ENCODE data around the gene LNP1.
"Not testable (repeated sequence)": the region's sequence is repeated elsewhere in the genome, so short reads cannot be mapped to it uniquely, and the experiment has no call there.

Gene LNP1

GRCh38 chr3:100400780-100401673 lies at the start of gene LNP1, which contains the start of gene TOMM70:
LNP1 (plus strand) TSS chr3:100401539; CDS start chr3:100429730, 28,191 bp downstream.
TOMM70 (minus strand) TSS chr3:100401089; CDS start chr3:100400949, 140 bp downstream.
- DNase-seq (ENCODE audit: low read depth in 2 of 2), result peak; percentile 89 to 96

DNA sequence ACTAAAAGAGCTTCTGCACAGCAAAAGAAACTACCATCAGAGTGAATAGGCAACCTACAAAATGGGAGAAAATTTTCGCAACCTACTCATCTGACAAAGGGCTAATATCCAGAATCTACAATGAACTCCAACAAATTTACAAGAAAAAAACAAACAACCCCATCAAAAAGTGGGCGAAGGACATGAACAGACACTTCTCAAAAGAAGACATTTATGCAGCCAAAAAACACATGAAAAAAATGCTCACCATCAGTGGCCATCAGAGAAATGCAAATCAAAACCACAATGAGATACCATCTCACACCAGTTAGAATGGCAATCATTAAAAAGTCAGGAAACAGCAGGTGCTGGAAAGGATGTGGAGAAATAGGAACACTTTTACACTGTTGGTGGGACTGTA lies 49.6 kb upstream of the LNP1 start:
- DNase-seq (ENCODE audit: low read depth in 2 of 2), result not testable (repeated sequence)

DNA sequence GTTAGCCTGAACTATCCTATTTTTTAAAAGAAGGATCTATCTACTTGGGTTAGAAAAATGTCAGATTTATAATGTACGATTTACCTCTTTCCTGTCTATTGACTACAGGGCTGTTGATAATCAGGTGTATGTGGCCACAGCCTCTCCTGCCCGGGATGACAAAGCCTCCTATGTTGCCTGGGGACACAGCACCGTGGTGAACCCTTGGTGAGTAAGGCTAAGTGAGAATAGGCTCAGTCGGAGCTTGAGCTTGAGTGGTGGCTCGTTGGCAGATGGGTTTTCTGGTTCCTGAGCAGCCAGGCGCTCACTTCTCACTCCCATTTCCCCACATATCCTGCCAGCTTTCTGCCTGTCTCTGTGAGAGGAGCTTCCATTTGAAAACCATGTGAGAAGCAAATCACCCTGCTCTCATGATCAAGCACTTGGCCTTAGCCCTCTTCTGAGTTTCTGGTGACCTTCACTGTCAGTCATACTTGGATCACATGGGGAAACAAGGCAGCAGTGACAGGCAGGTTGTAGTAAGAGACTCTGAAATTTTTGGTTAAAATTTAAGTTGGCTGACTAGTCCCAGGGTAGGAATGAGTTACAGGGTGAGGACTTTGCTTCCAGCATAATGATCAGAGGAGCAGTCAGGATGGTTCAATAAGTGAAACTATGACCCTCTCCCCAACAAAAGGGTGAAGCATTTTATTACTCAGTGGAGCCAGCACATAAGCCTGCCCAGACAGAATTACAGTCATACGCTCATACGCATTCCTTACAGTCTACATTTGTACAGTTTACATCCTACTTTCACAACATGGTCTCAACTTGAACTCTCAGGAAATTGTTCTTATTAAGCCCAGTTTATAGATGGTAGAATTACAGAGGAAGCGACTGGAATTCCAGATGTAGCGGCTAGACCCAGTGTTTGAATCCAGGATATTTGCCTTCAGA lies 48.8 kb upstream of the LNP1 start:
- no peak for DNase-seq (ENCODE audit: low read depth in 2 of 2)

GRCh38 chr3:100354850-100355249 lies 46.5 kb upstream of the LNP1 start:
- no peak for DNase-seq (ENCODE audit: low read depth in 2 of 2)

DNA sequence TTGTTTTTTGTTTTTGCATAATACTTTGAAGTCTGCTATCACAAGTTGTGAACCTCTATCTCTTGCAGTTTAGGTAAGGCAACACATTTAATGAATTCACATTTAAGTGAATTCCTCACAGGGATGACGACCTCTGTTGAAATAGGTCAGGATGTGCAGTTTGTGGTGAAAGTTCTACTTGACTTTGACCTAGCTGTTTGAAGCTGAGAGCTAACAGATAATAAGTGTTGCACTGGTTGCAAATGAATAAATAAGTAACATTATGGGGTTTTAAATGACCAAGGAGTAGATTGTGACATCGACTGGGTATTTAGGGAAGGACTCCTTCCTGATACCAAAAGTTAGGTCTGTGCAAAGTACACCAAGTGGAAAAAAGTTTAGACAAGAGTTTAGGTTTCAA lies 42.9 kb upstream of the LNP1 start:
- no peak for DNase-seq (ENCODE audit: low read depth in 2 of 2)

DNA sequence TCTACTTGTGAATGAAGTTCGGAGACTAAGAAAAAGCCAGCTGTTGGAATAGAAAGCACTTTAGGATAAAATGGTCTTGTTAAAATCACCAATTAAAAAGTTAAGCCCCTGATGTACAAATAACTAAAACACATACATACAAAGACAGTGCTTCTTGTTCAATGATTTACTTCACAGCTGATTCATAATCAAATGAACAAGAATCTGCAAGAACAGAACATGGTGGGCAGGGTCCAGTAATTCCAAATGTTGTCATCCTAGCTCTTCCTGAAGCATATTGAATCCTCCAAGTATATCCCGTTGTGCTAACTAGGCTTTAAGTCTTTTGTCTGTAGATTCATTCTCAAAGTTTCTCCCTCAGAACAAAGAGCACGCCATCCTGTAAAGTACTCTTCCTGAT lies 42.3 kb upstream of the LNP1 start:
- DNase-seq (ENCODE audit: low read depth in 2 of 2), result no peak

DNA sequence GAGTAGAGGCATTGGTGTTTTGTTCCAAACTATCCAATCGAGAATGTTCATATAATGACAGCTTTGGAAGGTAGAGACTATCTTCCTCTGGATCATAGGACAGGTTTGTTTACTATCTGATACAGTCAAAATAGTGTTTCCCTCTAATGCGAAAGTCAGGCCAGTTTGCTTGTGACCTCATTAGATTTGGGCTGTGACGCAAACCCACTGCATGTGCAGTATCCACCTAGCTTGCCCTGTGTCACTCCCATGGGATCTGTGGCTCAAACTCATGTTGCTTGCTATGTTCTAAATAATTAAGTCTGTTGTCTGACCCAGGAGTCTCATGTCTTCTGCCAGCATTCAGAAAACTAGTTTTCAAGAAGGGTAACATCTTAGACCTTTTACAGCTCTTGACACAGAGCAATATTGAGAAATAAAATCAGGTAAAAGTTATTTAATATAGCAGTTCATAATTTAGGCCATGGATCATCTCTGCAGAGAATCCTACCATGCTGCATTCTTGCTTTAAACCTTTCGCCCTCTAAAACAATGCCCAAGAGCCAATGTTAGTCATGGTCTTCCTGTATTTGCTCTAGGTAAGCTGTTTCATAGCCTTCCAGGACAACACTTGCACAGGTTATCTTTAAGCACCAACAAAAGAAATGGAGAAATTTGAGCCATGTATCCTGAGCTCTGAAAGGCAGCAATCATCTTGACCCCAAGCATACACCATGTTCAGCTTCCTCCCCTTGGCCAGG lies 40.4 kb upstream of the LNP1 start:
- no peak for DNase-seq (ENCODE audit: low read depth in 2 of 2)

DNA sequence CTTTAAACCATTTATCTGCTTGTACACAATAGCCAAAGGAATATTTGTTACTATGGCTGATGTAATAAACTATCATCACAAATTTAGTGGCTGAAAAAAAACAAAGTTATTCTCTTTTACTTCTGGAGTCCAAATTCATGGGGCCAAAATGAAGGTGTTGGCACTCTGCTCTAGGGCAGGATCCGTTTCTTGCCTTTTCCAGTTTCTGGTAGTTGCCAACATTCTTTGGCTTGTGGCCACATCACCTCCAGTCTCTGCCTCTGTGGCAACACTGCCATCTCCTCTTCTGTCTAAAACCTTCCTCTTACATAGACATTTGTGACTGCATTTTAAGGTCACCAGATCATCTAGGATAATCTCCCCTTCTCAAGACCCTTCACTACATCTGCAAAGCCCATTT lies 39.4 kb upstream of the LNP1 start:
- DNase-seq (ENCODE audit: low read depth in 2 of 2), result no peak

DNA sequence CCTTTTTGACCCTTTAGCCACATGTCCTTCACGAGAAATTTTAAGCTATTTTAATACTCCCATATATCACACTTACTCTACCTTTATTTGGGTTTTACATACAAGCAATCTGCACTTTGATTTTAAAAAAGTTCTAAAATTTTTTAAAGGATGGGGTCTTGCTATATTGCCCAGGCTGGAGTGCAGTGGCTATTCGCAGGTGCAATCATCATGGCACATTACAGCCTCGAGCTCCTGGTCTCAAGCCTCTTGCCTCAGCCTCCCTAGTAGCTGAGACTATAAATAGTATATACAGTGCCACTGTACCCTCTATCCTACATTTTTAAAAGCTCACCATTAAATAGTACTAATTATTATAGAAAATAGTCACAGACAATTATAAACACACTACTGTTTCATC lies 36.9 kb upstream of the LNP1 start:
- DNase-seq (ENCODE audit: low read depth in 2 of 2), result no peak

- no peak for DNase-seq (ENCODE audit: low read depth in 2 of 2)
Measured at GRCh38 chr3:100366424-100366823, 34.9 kb upstream of the LNP1 start.

GRCh38 chr3:100368441-100368840 lies 32.9 kb upstream of the LNP1 start:
- DNase-seq (ENCODE audit: low read depth in 2 of 2), result no peak

DNA sequence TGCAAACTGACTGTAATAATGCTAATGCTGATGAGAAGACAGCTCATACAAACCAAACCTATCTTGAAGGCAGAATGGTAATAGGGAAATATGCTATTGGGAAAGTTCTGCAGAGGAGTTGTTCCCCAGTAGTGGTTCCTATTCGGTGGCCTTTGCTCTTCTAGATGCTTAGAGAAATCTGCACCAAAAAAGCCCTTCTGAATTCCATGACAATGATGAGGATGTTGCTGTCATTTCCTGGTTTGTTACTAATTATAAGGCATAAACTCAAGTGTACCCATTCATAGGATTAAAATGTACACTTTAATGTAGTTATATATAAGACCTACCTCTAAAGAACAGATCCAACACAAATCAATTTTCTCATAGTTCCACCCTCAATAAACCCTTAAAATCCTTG lies 30.6 kb upstream of the LNP1 start:
- DNase-seq (ENCODE audit: low read depth in 2 of 2), result no peak

DNA sequence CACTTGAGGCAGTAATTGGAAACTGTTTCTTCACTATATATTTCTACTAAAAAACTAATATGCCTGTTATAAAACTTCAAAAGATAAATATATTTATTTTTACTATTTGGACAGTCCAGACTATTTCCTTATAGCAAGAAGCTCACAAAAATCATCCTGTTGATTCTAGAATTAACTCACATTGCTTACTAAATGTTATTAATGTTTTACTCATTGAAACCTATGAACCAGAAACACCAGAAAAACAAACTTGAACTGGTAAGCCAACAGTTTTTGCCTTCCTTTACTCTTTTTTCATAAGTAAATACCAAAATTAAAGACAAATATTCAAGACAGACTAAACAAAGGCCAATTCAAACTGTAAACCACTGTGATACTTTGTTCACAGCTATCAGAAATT lies 26.8 kb upstream of the LNP1 start:
- no peak for DNase-seq (ENCODE audit: low read depth in 2 of 2)

DNA sequence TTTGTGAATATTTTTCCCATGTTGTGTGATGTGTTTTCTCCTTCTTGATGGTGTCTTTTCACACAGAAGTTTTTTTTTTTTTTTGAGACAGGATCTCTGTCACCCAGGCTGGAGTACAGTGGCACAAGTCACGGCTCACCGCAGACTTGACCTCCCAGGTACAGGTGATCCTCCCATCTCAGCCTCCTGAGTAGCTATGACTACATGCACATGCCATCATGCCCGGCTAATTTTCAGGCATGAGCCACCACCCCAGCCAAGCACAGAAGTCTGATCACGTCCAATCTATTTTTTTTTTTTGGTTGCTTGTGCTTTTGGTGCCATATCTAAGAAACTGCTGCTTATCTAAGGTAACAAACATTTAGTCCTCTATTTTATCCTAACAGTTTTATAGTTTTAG lies 25.0 kb upstream of the LNP1 start:
- no peak for DNase-seq (ENCODE audit: low read depth in 2 of 2)

- DNase-seq (ENCODE audit: low read depth in 2 of 2), result no peak
Measured at GRCh38 chr3:100384733-100385525, 16.4 kb upstream of the LNP1 start.

DNA sequence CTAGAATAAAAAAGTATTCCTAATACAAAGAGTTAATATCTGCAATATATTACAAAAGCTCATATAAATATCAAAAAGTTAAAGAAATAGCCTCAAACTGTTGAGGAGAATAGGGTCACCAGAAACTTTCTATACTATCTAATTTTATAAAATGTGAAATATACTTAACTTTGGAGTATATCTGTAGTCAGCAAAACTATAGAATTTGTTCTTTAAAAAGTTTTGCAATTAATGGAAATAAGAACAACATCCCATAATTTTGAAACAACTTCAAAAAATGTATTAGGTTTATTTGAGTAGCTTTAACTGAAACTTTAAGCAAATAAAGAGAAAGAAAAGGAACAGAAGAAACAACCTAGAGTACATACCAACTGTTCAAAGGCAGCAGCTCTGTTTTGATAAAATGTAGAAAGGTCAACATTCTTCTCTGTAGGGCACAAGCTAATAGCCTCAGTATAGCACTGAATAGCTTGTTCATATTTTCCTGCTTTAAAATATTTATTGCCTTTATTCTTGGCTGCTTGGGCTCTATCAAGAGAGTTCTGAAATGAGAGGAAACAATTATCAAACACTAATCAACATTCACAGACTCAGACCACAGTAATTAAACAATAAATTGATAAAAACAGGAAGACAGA lies 14.8 kb upstream of the LNP1 start:
- DNase-seq (ENCODE audit: low read depth in 2 of 2), result no peak

- no peak for DNase-seq (ENCODE audit: low read depth in 2 of 2)
Measured at GRCh38 chr3:100389025-100389424, 12.3 kb upstream of the LNP1 start.

- no peak for DNase-seq (ENCODE audit: low read depth in 2 of 2)
Measured at GRCh38 chr3:100395679-100396431, 5.5 kb upstream of the LNP1 start.

GRCh38 chr3:100396967-100397366 lies 4.4 kb upstream of the LNP1 start:
- no peak for DNase-seq (ENCODE audit: low read depth in 2 of 2)
